ENCODE data around the gene ZKSCAN7.
"Not testable (repeated sequence)": the region's sequence is repeated elsewhere in the genome, so short reads cannot be mapped to it uniquely, and the experiment has no call there.

Gene ZKSCAN7

DNA sequence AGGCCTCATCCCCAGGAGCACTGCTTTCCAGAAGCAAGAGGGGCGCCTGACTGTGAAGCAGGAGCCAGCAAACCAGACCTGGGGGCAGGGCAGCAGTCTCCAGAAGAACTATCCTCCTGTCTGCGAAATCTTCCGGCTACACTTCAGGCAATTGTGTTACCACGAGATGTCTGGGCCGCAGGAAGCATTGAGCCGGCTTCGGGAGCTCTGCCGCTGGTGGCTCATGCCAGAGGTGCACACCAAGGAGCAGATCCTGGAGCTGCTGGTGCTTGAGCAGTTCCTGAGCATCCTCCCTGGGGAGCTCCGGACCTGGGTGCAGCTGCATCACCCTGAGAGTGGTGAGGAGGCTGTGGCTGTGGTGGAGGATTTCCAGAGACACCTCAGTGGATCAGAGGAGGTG, 2.1 kb downstream of the ZKSCAN7 start:
- peaks cover 24% of the 10 kb centered on the region for H3K27me3 Mint-ChIP-seq (ENCODE audit: low read depth, poor library complexity)
- H3K4me1 Mint-ChIP-seq, result peaks cover 26% of the 10 kb centered on the region
- peaks cover 69% of the 10 kb centered on the region for H3K36me3 Mint-ChIP-seq (ENCODE audit: low read depth)
- H3K27ac Mint-ChIP-seq, result no peak overlapping the region
- no peak for DNase-seq
- no peak for TF ChIP-seq CTCF (IDR thresholded peaks at IDR 0.05)
- H3K4me3 Mint-ChIP-seq, result peak overlapping the region; percentile 97
- peaks cover 74% of the 10 kb centered on the region for H3K9me3 Mint-ChIP-seq

DNA sequence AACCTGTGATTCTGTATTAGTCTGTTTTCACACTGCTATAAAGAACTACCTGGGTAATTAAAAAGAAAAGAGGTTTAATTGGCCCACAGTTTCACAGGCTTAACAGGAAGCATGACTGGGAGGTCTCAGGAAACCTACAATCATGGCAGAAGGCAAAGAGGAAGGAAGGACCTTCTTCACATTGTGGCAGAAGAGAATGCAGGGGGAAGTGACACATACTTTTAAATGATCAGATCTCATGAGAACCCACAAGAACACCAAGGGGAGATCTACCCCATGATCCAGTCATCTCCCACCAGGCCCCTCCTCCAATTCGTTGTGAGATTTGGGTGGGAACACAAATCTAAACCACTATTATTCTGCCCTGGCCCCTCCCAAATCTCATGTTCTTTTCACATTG, 6.1 kb downstream of the ZKSCAN7 start:
- no peak for TF ChIP-seq CTCF (IDR thresholded peaks at IDR 0.05)
- Mint-ChIP-seq H3K9me3 (peaks cover 98% of the 10 kb centered on the region), H3K27me3 (ENCODE audit: low read depth, poor library complexity) (peaks cover 9% of the 10 kb centered on the region), H3K27ac (no peak overlapping the region), H3K4me1 (peaks cover 16% of the 10 kb centered on the region), H3K36me3 (ENCODE audit: low read depth) (peaks cover 100% of the 10 kb centered on the region), H3K4me3 (no peak overlapping the region)
- DNase-seq, result no peak

DNA sequence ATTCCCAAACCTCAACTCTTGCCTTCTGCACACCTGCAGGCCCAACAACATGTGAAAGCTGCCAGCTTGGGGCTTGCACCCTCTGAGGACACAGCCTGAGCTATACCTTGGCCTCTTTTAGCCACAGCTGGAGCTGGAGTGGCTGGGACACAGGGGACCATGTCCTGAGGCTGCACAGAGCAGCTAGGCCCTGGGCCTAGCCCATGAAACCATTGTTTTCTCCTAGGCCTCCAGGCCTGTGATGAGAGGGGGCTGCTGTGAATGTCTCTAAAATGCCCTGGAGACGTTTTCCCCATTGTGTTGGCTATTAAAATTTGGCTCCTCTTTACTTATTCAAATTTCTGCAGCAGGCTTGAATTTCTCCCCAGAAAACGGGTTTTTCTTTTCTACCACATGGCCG, 7.2 kb downstream of the ZKSCAN7 start:
- peaks cover 100% of the 10 kb centered on the region for H3K36me3 Mint-ChIP-seq (ENCODE audit: low read depth)
- peaks cover 9% of the 10 kb centered on the region for H3K27me3 Mint-ChIP-seq (ENCODE audit: low read depth, poor library complexity)
- peaks cover 97% of the 10 kb centered on the region for H3K9me3 Mint-ChIP-seq

GRCh38 chr3:44568561-44568960, 13.6 kb downstream of the ZKSCAN7 start:
- Mint-ChIP-seq H3K27me3 (ENCODE audit: low read depth, poor library complexity) (peaks cover 3% of the 10 kb centered on the region), H3K36me3 (ENCODE audit: low read depth) (peaks cover 100% of the 10 kb centered on the region), H3K4me1 (no peaks in the 10 kb centered on the region), H3K4me3 (no peak overlapping the region), H3K27ac (no peak overlapping the region), H3K9me3 (peaks cover 95% of the 10 kb centered on the region)
- TF ChIP-seq CTCF (IDR thresholded peaks at IDR 0.05), result no peak
- no peak for DNase-seq

More for the DNA sequence above, 7.2 kb downstream of the ZKSCAN7 start:
- DNase-seq, result no peak
- Mint-ChIP-seq H3K4me3 (no peak overlapping the region), H3K4me1 (peaks cover 8% of the 10 kb centered on the region), H3K27ac (no peak overlapping the region)
- no peak for TF ChIP-seq CTCF (IDR thresholded peaks at IDR 0.05)

DNA sequence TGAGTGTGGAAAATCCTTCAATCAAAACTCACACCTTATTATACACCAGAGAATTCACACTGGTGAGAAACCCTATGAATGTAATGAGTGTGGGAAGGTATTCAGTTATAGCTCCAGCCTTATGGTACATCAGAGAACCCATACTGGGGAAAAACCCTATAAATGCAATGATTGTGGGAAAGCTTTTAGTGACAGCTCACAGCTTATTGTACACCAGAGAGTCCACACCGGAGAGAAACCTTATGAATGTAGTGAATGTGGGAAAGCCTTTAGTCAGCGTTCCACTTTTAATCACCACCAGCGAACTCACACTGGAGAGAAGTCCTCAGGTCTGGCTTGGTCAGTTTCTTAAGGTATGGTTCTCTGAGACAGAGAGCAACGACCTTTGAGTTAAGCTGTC, 16.0 kb downstream of the ZKSCAN7 start:
- no peak overlapping the region for H3K4me3 Mint-ChIP-seq
- H3K4me1 Mint-ChIP-seq, result no peaks in the 10 kb centered on the region
- no peaks in the 10 kb centered on the region for H3K27me3 Mint-ChIP-seq (ENCODE audit: low read depth, poor library complexity)
- DNase-seq, result no peak
- H3K36me3 Mint-ChIP-seq (ENCODE audit: low read depth), result peaks cover 98% of the 10 kb centered on the region
- peaks cover 92% of the 10 kb centered on the region for H3K9me3 Mint-ChIP-seq
- TF ChIP-seq CTCF (IDR thresholded peaks at IDR 0.05), result no peak
- H3K27ac Mint-ChIP-seq, result no peak overlapping the region

- peaks cover 2% of the 10 kb centered on the region for H3K27me3 Mint-ChIP-seq (ENCODE audit: low read depth, poor library complexity)
Observed at GRCh38 chr3:44576613-44577012, 21.6 kb downstream of the ZKSCAN7 start.

DNA sequence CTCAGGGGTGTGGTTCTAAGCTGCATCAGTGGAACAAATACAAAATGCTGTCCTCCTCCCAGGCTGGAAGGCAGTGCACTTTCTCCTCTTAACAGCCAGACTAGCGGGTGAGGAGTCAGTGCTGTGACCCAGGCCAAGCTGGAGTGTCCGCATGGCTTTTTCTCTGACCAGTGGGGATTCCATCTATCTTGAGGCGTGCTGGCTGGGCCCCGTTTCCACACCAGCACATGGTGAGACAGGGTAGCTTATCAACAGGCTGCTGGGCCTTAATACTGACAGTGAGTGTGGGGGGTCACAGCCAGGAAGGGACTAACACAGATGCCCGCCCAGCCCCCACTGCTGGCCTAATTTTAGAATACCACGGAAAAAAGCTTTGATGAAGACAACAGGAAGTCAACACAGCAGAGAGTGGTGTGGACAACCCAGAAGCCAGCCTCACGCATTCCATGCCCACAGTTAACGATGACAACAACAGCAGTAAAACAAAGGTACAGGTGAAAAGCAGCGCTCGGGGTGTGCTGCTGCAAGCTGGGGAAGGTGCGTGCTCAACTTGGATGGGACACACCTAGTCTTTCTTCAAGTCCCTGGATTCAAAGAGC, 22.5 kb downstream of the ZKSCAN7 start:
- not testable (repeated sequence) for H3K27ac Mint-ChIP-seq; H3K27me3 Mint-ChIP-seq (ENCODE audit: low read depth, poor library complexity); DNase-seq; H3K4me3 Mint-ChIP-seq; H3K4me1 Mint-ChIP-seq
- Mint-ChIP-seq H3K36me3 (ENCODE audit: low read depth) (peaks cover 93% of the 10 kb centered on the region), H3K9me3 (peaks cover 60% of the 10 kb centered on the region)

More at GRCh38 chr3:44576613-44577012, 21.6 kb downstream of the ZKSCAN7 start:
- H3K4me3 Mint-ChIP-seq, result no peak overlapping the region
- no peak overlapping the region for H3K27ac Mint-ChIP-seq
- TF ChIP-seq CTCF (IDR thresholded peaks at IDR 0.05), result no peak
- H3K9me3 Mint-ChIP-seq, result peaks cover 65% of the 10 kb centered on the region
- no peaks in the 10 kb centered on the region for H3K4me1 Mint-ChIP-seq
- peaks cover 93% of the 10 kb centered on the region for H3K36me3 Mint-ChIP-seq (ENCODE audit: low read depth)
- no peak for DNase-seq

DNA sequence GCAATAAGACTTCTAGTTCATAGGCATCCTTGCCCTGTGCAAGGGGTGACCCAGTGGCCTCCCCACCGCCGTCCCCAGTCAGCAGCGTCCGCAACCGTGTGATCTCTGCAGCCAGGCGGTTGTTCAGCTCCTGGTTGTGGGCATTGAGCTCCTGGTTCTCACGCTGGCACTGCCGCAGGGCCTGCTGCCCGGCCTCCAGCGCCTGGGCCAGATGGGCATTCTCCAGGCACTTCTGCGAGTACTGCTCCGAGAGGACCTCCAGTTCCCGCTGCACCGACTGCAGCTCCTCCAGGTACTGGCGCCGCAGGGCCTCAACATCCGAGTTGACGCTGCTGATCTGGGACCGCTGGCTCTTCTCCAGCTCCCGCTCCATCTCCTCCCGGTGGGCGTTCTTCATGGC, 23.3 kb downstream of the ZKSCAN7 start:
- H3K27me3 Mint-ChIP-seq (ENCODE audit: low read depth, poor library complexity); H3K4me3 Mint-ChIP-seq; H3K27ac Mint-ChIP-seq; DNase-seq; H3K4me1 Mint-ChIP-seq: not testable (repeated sequence)
- peaks cover 87% of the 10 kb centered on the region for H3K36me3 Mint-ChIP-seq (ENCODE audit: low read depth)
- H3K9me3 Mint-ChIP-seq, result peaks cover 51% of the 10 kb centered on the region
